ENCODE results near the gene LDLRAD4.
"Not testable (repeated sequence)": the region's sequence is repeated elsewhere in the genome, so short reads cannot be mapped to it uniquely, and the experiment has no call there.

Gene LDLRAD4

GRCh38 chr18:13661779-13662256 is 443.3 kb downstream of the LDLRAD4 start:
- DNase-seq = no peak

GRCh38 chr18:13672657-13673056 is 454.1 kb downstream of the LDLRAD4 start:
- DNase-seq = no peak

GRCh38 chr18:13676471-13676870 is 457.9 kb downstream of the LDLRAD4 start:
- no peak for DNase-seq

GRCh38 chr18:13677350-13677749 is 458.8 kb downstream of the LDLRAD4 start:
- DNase-seq = not testable (repeated sequence)

- DNase-seq = no peak
These were observed 462.1 kb downstream of the LDLRAD4 start for GRCh38 chr18:13680612-13681011.

GRCh38 chr18:13681701-13682100 is 463.1 kb downstream of the LDLRAD4 start:
- DNase-seq = no peak

GRCh38 chr18:13684546-13684945 is 466.0 kb downstream of the LDLRAD4 start:
- DNase-seq = no peak

- no peak for DNase-seq
These were observed 469.9 kb downstream of the LDLRAD4 start for GRCh38 chr18:13688191-13689136.

GRCh38 chr18:13690060-13690459 is 471.5 kb downstream of the LDLRAD4 start:
- DNase-seq = not testable (repeated sequence)

GRCh38 chr18:13695337-13695736 is 476.8 kb downstream of the LDLRAD4 start:
- not testable (repeated sequence) for DNase-seq

- DNase-seq = no peak
These were observed 478.4 kb downstream of the LDLRAD4 start for GRCh38 chr18:13696961-13697360.

- DNase-seq = no peak
These were observed 481.6 kb downstream of the LDLRAD4 start for GRCh38 chr18:13700153-13700552.
